Measurements from ENCODE around the gene FYN.

DNA sequence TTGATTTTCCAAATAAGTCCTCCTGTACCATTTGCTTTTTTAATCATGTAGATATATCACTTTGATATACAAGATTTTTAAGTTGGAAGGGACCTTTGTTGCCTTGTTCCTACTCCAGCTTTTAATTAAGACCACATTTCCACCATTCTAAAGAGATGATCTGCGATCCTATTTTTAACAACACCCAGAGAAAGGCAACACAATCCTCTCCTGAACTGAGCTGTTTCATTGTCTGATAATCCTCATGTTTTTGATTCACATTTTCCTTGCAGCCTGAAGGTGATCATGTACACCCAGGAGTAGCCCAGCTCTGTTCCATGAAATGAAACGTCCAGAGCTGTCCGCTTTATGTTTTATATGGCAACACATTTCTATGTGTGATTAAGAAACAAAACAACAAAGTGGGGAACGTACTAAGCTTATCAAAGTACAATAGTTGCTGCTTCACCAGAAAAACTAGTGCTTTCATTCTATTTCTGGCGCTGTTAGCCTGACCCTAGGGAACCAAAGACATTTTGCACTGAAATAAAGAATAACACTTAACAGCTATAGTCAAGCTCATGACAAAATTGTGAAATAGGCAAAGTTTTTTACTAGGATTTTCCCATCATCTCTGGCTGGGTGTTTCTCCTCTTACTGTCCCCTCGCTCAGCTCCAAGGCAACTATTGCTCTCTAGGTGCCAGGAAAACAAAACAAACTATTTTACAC lies 245.0 kb downstream of the FYN start:
- TF ChIP-seq POLR2AphosphoS5 (IDR thresholded peaks at IDR 0.05) (no peak), EP300 (IDR thresholded peaks at IDR 0.05; ENCODE audit: low read depth) (no peak)
- TF ChIP-seq, protein P1, sequence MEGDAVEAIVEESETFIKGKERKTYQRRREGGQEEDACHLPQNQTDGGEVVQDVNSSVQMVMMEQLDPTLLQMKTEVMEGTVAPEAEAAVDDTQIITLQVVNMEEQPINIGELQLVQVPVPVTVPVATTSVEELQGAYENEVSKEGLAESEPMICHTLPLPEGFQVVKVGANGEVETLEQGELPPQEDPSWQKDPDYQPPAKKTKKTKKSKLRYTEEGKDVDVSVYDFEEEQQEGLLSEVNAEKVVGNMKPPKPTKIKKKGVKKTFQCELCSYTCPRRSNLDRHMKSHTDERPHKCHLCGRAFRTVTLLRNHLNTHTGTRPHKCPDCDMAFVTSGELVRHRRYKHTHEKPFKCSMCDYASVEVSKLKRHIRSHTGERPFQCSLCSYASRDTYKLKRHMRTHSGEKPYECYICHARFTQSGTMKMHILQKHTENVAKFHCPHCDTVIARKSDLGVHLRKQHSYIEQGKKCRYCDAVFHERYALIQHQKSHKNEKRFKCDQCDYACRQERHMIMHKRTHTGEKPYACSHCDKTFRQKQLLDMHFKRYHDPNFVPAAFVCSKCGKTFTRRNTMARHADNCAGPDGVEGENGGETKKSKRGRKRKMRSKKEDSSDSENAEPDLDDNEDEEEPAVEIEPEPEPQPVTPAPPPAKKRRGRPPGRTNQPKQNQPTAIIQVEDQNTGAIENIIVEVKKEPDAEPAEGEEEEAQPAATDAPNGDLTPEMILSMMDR (IDR thresholded peaks at IDR 0.05): no peak

All from transverse colon (tissue), 4 donors.